Progenitor cell of endocrine pancreas (in vitro differentiated cells): ENCODE measurements around the gene ZNF254. TPM values are rescaled to one million over a fixed set of nuclear protein-coding genes. Genes with fewer than 3 reads are reported as not detected.
"Not testable (repeated sequence)": the region's sequence is repeated elsewhere in the genome, so short reads cannot be mapped to it uniquely, and the experiment has no call there.

Source experiments
- DNase-seq: peaks from one replicate; pipeline ENCODE4 v3.0.0; 2021; ENCODE audit warnings: low spot score; ENCODE audit not compliant: unreplicated experiment
- H3K27ac Mint-ChIP-seq: 2 replicates; pipeline ENCODE4 v1.8.0; 2021; ENCODE audit warnings: mild to moderate bottlenecking, moderate library complexity, mixed read lengths
- H3K27me3 Mint-ChIP-seq: 2 replicates; pipeline ENCODE4 v1.8.0; 2021; ENCODE audit warnings: mixed read lengths
- H3K36me3 Mint-ChIP-seq: 2 replicates; pipeline ENCODE4 v1.8.0; 2022; ENCODE audit warnings: mixed read lengths; ENCODE audit not compliant: insufficient read depth
- H3K4me1 Mint-ChIP-seq: 2 replicates; pipeline ENCODE4 v1.8.0; 2021; ENCODE audit warnings: low read depth, mixed read lengths
- H3K4me3 Mint-ChIP-seq: 2 replicates; pipeline ENCODE4 v1.8.0; 2021; ENCODE audit warnings: low read depth, mild to moderate bottlenecking, moderate library complexity, mixed read lengths
- H3K9me3 Mint-ChIP-seq: 2 replicates; pipeline ENCODE4 v1.8.0; 2021; ENCODE audit warnings: low read depth, mixed read lengths
- total RNA-seq: library from RNA; stranded (reverse); gene quantifications from 2 replicates; pipeline ENCODE4 v1.2.1, GENCODE V29; 2021
- TF ChIP-seq, protein P1 (sequence below): fragments of 200-600 bp; sonication (generic); IDR thresholded peaks from one replicate; pipeline ENCODE4 v1.5.0; 2021; ENCODE audit warnings: antibody characterized with exemption, mild to moderate bottlenecking; ENCODE audit not compliant: unreplicated experiment

ZNF254 gene
- total RNA-seq, 1 donor from 2014 or later, result 44.0 TPM

DNA sequence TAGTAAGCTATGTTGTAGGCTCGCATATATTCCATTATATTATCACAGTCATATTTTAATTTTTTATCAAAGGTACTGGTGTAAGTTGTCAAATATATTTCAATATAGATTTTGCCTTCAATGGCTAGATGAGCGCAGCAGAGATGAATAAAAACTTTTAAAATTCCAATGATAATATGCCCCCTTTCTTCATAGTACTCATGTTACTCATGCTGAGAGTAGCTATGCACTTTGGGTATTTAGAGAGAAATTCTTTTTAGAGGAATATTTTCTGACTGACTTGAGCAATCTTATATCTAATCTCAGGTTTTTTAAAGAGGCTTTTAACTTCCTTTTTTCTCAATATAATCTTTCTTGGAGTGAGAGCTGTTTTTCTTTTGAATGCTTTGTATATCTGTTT, 11.4 kb downstream of the ZNF254 start:
- TF ChIP-seq, protein P1, sequence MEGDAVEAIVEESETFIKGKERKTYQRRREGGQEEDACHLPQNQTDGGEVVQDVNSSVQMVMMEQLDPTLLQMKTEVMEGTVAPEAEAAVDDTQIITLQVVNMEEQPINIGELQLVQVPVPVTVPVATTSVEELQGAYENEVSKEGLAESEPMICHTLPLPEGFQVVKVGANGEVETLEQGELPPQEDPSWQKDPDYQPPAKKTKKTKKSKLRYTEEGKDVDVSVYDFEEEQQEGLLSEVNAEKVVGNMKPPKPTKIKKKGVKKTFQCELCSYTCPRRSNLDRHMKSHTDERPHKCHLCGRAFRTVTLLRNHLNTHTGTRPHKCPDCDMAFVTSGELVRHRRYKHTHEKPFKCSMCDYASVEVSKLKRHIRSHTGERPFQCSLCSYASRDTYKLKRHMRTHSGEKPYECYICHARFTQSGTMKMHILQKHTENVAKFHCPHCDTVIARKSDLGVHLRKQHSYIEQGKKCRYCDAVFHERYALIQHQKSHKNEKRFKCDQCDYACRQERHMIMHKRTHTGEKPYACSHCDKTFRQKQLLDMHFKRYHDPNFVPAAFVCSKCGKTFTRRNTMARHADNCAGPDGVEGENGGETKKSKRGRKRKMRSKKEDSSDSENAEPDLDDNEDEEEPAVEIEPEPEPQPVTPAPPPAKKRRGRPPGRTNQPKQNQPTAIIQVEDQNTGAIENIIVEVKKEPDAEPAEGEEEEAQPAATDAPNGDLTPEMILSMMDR, result no peak
- peaks cover 12% of the 10 kb centered on the region for H3K4me1 Mint-ChIP-seq
- no peak for DNase-seq
- no peak overlapping the region for H3K4me3 Mint-ChIP-seq
- peaks cover 27% of the 10 kb centered on the region for H3K36me3 Mint-ChIP-seq
- H3K9me3 Mint-ChIP-seq, result peaks cover 10% of the 10 kb centered on the region
- H3K27ac Mint-ChIP-seq, result no peak overlapping the region
- H3K27me3 Mint-ChIP-seq, result no peaks in the 10 kb centered on the region

DNA sequence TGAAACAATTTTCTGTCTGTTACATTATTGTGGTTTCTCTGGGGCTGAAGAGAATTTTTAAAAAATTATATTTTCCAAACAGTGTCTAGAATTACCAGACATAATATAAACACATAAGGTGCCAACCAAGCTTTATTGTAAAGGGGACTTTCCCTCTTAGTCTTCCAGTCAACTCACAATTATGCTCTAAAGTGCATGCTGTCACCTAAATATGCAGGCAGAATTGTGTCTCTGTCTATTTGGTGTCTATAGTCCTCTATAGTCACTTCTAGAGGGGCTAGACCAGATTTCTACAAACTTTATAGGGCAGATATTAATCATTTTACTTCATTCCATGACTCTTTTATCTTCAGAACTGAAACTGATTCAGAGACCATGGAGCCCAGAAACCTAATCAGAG, 12.8 kb downstream of the ZNF254 start:
- Mint-ChIP-seq H3K27ac (peak overlapping the region; percentile 77), H3K4me3 (no peak overlapping the region), H3K9me3 (peaks cover 5% of the 10 kb centered on the region), H3K36me3 (peaks cover 30% of the 10 kb centered on the region), H3K27me3 (no peaks in the 10 kb centered on the region), H3K4me1 (peaks cover 10% of the 10 kb centered on the region)
- TF ChIP-seq, protein P1, result no peak
- DNase-seq, result no peak

DNA sequence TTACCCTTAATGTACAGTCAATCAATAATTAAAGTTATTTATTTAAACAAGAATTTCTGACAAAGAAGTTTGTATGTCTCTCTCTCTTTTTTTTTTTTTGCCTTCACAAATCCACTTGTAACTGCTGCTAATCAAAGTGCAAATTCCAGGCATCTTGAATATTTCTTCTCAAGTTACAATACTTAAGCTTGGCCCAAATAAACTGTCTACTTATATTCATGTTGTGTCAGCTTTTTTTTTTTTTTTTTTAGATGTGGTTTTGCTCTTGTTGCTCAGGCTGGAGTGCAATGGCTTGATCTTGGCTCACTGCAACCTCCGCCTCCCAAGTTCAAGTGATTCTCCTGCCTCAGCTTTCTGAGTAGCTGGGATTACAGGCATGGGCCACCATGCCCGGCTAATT, 13.6 kb downstream of the ZNF254 start:
- DNase-seq, H3K27me3 Mint-ChIP-seq, H3K4me3 Mint-ChIP-seq, H3K27ac Mint-ChIP-seq, H3K9me3 Mint-ChIP-seq, H3K4me1 Mint-ChIP-seq: not testable (repeated sequence)
- peaks cover 29% of the 10 kb centered on the region for H3K36me3 Mint-ChIP-seq

DNA sequence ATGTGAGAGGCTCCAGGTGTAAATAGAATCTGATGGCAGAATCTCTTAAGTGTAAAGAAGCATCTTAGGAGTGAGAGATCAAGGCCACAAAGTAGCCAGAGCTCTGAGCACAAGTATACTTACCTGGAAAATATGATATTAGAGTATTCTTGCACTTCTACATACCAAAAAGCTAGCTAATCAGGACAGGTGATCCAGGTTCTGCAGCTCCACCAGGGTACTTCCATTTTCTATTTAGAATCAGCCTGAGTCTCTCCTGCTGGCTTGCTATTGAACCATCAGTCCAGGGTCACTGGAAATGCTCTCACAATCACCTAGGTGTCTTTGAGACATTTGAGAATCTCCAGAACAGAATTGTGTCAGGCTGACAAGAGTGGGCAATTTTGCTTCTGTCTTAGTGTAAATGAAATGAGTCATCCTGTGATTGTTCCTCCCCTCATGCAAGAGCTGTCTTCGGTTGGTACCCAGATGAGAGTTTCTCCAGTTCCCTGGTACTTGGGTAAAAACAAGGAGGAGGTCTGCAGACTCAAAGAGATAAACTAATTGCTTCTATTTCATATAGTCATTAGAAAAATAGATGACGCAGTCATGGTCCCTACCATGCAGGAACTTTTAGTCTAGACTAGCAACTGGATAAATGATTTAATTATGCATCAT, 14.6 kb downstream of the ZNF254 start:
- Mint-ChIP-seq H3K27me3 (no peaks in the 10 kb centered on the region), H3K36me3 (peaks cover 32% of the 10 kb centered on the region), H3K27ac (peak overlapping the region; percentile 74), H3K4me3 (no peak overlapping the region), H3K4me1 (peaks cover 3% of the 10 kb centered on the region), H3K9me3 (peaks cover 3% of the 10 kb centered on the region)
- DNase-seq, result no peak
- TF ChIP-seq, protein P1, result no peak

DNA sequence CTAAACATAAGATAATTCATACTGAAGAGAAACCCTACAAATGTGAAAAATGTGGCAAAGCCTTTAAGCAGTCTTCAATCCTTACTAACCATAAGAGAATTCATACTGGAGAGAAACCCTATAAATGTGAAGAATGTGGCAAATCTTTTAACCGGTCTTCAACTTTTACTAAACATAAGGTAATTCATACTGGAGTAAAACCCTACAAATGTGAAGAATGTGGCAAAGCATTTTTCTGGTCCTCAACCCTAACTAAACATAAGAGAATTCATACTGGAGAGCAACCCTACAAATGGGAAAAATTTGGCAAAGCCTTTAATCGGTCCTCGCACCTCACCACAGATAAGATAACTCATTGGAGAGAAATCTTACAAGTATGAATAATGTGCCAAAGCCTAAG, 40.6 kb downstream of the ZNF254 start:
- no peak for DNase-seq
- peaks cover 55% of the 10 kb centered on the region for H3K9me3 Mint-ChIP-seq
- H3K27ac Mint-ChIP-seq, result peak overlapping the region; percentile 92
- H3K4me3 Mint-ChIP-seq, result no peak overlapping the region
- peaks cover 81% of the 10 kb centered on the region for H3K36me3 Mint-ChIP-seq
- H3K27me3 Mint-ChIP-seq, result no peaks in the 10 kb centered on the region
- no peaks in the 10 kb centered on the region for H3K4me1 Mint-ChIP-seq
- TF ChIP-seq, protein P1, result no peak

DNA sequence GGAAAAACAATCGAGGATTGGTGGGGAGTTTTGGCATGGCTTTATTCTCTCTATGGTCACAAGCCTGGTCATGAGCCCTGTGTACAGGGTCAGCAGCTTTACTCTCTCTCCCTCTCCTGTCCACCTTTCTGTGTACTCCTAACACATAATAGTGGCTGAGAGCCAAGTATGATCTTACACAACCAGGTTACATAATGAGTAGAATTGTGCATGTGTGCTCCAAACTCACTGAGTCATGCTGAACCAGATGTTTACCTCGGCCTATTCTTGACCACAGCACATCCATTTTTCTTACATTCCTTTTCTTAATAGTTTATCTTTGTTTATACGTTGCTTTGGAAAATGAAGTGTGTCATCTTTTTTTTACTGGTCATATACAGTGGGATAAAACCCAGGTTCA, 53.1 kb downstream of the ZNF254 start:
- DNase-seq, result no peak
- peaks cover 56% of the 10 kb centered on the region for H3K36me3 Mint-ChIP-seq
- H3K9me3 Mint-ChIP-seq, result peaks cover 37% of the 10 kb centered on the region
- H3K4me1 Mint-ChIP-seq, result peaks cover 3% of the 10 kb centered on the region
- TF ChIP-seq, protein P1, result no peak
- no peaks in the 10 kb centered on the region for H3K27me3 Mint-ChIP-seq
- H3K27ac Mint-ChIP-seq, result no peak overlapping the region
- no peak overlapping the region for H3K4me3 Mint-ChIP-seq
